Subcutaneous adipose tissue (tissue), 4 donors: ENCODE data around the gene THPO. TPM values are rescaled to one million over a fixed set of nuclear protein-coding genes. Genes with fewer than 3 reads are reported as not detected.

Experiments used
- CTCF ChIP-seq: fragments of 450-650 bp; IDR thresholded peaks from one replicate; pipeline ENCODE4 v1.5.1; 2016; ENCODE audit warnings: low read depth, mild to moderate bottlenecking, control low read depth, antibody characterized with exemption, moderate library complexity
- total RNA-seq, 4 donors: library from RNA; depleted of rRNA; stranded (reverse); fragments of >200 nt; gene quantifications; one replicate each; pipeline ENCODE4 v1.1.0, GENCODE V29; 2016

The THPO gene
- total RNA-seq, 4 donors from 2014 or later, result 0.44 to 0.68 (median 0.57) TPM; not detected in 1

- TF ChIP-seq CTCF, result no peak
Measured at GRCh38 chr3:184345317-184346144, 32.5 kb downstream of the THPO start.

- TF ChIP-seq CTCF, result no peak
Measured at GRCh38 chr3:184344579-184345316, 33.3 kb downstream of the THPO start.

GRCh38 chr3:184343200-184343876 is 34.7 kb downstream of the THPO start:
- TF ChIP-seq CTCF, result no peak

- no peak for TF ChIP-seq CTCF
Measured at GRCh38 chr3:184341925-184342324, 36.1 kb downstream of the THPO start.

- TF ChIP-seq CTCF, result no peak
Measured at GRCh38 chr3:184339001-184339400, 39.0 kb downstream of the THPO start.

- no peak for TF ChIP-seq CTCF
Measured at GRCh38 chr3:184338511-184338945, 39.5 kb downstream of the THPO start.

GRCh38 chr3:184337981-184338380 is 40.0 kb downstream of the THPO start:
- no peak for TF ChIP-seq CTCF
